Measurements from ENCODE around the gene SPTBN4.

SPTBN4 gene

DNA sequence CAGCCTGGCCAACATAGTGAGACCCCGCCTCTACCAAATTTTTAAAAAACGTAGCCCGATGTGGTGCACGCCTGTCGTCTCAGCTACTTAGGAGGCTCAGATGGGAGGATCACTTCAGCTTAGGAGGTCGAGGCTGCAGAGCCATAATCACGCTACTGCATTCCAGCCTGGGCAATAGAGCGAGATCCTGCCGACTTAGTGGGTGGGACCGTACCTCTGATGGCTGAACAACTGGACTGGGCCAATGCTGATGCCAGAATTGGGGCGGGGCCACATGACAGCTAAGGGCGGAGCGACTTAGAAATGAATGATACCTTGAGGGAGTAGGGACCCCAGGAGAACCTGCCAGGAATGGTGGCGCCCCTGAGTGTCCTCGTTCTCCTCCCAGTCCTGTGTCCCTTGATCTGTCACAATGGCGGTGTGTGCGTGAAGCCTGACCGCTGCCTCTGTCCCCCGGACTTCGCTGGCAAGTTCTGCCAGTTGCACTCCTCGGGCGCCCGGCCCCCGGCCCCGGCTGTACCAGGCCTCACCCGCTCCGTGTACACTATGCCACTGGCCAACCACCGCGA is 137.9 kb downstream of the SPTBN4 start:
- no peak for DNase-seq (ENCODE audit: low read depth)

DNA sequence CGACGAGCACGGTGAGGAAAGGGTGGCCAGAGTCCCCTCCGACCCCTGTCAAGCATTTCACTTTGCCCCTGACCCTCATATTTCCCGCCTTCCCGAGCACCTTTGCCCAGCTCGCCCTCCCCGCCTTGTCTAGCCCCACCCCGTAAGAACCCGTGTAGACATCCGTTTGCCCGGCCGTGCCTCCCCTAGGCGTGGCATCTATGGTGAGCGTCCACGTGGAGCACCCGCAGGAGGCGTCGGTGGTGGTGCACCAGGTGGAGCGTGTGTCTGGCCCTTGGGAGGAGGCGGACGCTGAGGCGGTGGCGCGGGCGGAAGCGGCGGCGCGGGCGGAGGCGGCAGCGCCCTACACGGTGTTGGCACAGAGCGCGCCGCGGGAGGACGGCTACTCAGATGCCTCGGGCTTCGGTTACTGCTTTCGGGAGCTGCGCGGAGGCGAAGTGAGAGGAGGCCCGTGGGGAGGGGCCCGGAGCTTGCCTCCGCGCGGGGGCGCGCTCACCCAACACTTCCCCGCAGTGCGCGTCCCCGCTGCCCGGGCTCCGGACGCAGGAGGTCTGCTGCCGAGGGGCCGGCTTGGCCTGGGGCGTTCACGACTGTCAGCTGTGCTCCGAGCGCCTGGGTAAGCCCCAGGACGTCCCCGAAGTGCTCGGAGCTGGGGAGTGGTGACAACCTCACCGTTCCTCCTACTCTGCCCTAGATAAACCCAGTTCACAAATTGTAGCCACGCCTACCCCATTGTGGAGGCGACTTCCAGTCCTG is 138.6 kb downstream of the SPTBN4 start:
- peak; percentile 69 for DNase-seq (ENCODE audit: low read depth)

DNA sequence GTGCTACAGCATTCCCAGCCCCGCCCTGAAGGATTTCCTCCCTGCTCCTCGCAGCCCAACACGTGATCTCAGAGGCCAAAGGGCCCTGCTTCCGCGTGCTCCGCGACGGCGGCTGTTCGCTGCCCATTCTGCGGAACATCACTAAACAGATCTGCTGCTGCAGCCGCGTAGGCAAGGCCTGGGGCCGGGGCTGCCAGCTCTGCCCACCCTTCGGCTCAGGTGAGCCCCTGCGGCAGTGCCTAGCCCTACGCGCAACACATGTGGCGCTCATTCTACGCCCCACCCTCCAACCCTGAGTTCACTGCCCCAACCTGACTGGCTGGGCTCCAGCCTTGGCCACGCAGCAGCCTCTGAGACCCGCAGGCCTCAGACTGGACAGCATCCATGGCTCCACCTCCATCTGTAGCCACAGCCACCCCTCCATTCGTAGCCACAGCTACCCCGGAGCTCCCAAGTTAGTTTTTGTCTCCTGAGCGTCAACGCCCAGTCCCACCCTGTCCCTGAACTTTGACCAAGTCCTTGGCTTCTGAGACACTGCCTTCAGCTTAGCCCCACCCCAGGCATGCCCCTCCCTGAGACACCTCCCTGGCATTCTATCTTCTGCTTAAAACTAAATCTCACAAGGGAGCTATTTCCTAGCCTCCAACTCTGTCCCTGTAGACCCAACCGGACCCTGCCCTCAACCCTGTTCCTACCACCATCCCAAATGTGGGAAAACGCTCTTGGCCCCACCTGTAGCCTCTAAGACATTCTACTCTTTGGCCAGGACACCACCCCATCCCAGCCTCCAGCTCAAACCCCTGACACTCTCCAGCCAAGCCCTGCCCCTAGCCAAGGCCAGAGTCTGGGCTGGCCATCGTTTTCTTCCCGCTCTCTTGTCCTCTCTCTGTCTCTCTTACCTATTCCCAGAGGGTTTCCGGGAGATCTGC is 140.8 kb downstream of the SPTBN4 start:
- DNase-seq (ENCODE audit: low read depth) = no peak

- DNase-seq (ENCODE audit: low read depth) = no peak
These were observed 141.4 kb downstream of the SPTBN4 start for GRCh38 chr19:40608240-40608621.

GRCh38 chr19:40608957-40609356 is 142.2 kb downstream of the SPTBN4 start:
- no peak for DNase-seq (ENCODE audit: low read depth)

DNA sequence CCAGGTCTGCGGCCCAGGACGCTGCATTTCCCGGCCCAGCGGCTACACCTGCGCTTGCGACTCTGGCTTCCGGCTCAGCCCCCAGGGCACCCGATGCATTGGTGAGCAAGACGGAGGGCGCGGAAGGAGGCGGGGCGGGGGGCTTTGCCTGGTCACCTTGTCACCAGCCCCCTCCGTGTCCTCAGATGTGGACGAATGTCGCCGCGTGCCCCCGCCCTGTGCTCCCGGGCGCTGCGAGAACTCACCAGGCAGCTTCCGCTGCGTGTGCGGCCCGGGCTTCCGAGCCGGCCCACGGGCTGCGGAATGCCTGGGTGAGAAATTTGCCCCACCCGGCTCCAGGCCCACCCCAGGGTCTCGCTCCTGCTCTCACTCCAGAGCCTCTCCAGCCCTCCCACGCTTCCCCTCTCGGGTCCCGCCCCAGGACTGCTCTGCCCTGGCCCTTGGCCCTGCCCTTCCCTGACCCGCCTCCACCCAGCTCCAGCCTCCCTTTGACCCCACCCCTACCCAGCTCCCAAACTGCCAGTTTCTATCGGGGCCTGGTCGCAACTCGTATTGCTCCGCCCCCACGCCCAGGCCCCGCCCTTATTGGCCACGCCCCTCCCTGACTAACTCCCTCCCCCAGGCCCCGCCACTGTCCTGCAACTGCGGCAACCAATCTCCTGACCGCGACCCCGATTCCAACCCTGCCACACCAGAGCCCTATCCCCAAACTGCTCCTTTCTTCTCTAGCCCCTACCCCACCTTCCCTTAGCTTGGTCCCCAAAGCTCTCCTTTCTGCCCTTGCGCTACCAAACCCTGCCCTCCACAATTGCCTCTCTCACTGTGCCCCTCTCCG is 143.0 kb downstream of the SPTBN4 start:
- peak; percentile 77 for DNase-seq (ENCODE audit: low read depth)

DNA sequence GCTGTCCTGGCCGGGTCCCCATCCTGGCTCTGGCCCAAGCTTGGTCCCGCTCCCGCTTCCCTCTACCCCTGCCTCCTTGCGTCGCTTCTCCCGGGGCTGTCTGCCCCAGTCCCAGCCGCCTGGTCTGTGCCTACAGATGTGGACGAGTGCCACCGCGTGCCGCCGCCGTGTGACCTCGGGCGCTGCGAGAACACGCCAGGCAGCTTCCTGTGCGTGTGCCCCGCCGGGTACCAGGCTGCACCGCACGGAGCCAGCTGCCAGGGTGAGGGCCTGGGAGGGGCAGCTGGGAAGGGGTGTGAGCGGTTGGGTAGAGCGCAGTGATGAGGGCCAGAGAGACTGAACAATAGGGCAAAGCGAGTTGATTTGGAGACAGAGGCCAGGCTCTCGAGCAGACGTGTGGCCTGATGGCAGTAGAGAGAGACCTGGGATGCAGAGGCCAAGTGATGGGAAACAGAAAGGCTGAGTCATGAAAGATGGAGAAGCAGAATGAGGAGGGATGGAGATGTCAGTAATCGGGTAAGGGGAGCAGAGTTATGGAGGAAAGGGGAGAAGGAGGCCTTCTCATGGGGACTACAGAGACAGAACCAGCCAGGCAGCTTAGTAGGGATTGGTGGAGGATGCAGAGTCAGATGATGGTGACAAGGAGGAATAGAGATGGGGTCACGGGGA is 143.7 kb downstream of the SPTBN4 start:
- peak; percentile 31 for DNase-seq (ENCODE audit: low read depth)

- DNase-seq (ENCODE audit: low read depth) = no peak
These were observed 144.3 kb downstream of the SPTBN4 start for GRCh38 chr19:40611096-40611495.

DNA sequence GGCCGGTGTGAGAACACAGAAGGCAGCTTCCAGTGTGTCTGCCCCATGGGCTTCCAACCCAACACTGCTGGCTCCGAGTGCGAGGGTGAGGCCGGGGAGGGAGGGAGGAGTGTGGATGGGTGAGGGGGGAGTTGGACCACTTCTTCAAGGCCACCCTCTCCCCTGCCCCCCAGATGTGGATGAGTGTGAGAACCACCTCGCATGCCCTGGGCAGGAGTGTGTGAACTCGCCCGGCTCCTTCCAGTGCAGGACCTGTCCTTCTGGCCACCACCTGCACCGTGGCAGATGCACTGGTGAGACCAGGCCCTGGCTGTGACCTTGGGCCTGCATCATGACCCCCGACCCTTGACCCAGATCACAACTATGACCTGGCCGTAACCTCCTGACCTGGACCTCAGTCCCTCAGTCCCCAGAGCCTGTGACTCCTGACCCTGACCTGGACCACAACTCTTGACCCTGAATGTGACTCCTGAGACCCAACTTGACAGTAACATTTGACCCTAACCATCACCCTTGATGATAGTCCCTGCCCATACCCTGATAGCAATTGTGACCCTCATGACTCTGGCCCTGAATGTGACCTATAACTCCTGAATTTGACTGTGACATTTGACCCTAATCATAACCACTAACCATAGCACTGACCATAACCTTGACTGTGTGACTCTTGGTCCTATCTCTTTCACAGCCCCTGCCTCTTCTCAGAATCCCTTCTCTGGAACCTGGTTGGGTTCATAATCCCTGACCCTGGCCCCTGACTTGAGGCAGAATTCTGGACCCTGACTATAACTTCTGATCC is 145.3 kb downstream of the SPTBN4 start:
- no peak for DNase-seq (ENCODE audit: low read depth)

GRCh38 chr19:40612831-40613689 is 146.3 kb downstream of the SPTBN4 start:
- DNase-seq (ENCODE audit: low read depth) = peak; percentile 56

- DNase-seq (ENCODE audit: low read depth) = peak; percentile 75
These were observed 147.2 kb downstream of the SPTBN4 start for GRCh38 chr19:40613690-40614621.

- DNase-seq (ENCODE audit: low read depth) = peak; percentile 79
These were observed 148.0 kb downstream of the SPTBN4 start for GRCh38 chr19:40614622-40615411.

DNA sequence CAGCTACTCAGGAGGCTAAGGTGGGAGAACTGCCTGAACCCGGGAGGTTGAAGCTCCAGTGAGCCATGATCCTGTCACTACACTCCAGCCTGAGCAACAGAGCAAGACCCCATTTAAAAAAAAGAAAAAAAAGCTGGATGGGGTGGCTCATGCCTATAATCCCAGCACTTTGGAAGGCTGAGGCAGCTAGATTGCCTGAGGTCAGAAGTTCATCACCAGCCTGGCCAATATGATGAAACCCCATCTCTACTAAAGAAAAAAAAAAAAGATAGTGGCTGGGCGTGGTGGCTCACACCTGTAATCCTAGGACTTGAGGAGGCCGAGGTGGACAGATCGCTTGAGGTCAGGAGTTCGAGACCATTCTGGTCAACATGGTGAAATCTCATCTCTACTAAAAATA is 149.4 kb downstream of the SPTBN4 start:
- DNase-seq (ENCODE audit: low read depth) = no peak

- DNase-seq (ENCODE audit: low read depth) = no peak
These were observed 150.1 kb downstream of the SPTBN4 start for GRCh38 chr19:40616941-40617340.

DNA sequence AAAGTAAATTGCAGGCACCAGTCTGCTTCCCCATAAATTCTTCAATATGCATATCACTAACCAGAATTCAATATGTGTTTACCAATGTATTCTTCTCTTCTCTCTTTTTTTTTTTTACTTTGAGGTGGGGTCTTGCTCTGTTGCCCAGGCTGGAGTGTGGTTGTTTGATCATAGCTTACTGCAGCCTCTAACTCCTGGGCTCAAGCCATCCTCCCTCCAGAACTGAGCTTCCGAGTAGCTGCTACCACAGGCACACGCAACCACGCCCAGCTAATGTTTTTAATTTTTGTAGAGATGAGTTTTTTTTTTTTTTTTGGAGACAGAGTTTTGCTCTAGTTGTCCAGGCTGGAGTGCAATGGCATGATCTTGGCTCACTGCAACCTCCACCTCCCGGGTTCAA is 151.2 kb downstream of the SPTBN4 start:
- no peak for DNase-seq (ENCODE audit: low read depth)

DNA sequence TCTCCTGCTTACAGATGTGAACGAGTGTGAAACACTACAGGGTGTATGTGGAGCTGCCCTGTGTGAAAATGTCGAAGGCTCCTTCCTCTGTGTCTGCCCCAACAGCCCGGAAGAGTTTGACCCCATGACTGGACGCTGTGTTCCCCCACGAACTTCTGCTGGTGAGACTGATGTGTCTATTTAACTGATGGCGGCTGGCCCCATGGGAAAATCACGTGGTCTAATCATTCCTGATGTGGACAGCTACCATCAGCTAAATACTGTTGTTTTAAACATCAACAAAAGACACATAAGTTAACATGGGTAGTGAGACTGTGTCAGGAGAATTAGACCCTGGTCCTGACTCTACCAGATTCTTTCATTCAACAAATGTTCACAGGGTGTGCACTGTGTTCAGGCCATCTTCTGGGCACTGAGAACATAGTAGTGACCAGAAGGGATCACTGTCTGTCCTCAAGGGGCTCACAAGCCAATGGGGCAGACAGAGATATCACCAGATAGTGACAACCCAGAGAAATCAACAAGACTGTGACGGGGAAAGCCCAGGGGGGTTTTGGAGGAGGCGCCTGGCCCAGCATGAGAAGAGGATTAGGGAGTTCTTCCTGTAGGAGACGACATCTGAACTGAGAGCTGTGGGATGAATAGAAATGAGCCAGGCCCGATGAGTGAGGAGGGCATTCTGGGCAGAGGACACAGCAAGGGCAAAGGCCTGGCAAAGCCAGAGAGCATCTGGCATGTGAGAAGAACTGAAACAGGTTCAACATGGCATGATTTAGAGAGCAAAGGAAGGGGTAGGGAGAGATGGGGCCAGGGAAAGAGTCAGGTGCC is 152.7 kb downstream of the SPTBN4 start:
- DNase-seq (ENCODE audit: low read depth) = no peak

DNA sequence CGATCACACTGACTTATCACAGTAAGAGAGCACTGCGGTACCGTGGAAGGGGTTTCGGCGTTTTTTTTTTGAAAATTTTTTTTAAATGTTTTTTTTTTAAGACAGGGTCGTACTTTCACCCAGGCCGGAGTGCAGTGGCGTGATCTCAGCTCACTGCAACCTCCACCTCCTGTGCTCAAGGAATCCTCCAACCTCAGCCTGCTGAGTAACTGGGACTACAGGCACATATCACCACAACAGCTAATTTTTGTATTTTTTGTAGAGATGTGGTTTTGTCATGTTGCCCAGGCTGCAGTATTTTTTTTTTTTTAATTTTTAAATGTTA is 153.3 kb downstream of the SPTBN4 start:
- no peak for DNase-seq (ENCODE audit: low read depth)

Data from activated gamma-delta T cell treated with anti-CD3 and anti-CD28 coated beads, Interleukin-2, amount 50 U/mL, for 16 hours (primary cell).